ENCODE measurements around the gene MUC3A. TPM values are rescaled to one million over a fixed set of nuclear protein-coding genes. Genes with fewer than 3 reads are reported as not detected.

Gene MUC3A
- polyA plus RNA-seq, 3 donors = 0.58 to 2.5 (median 1.1) TPM

DNA sequence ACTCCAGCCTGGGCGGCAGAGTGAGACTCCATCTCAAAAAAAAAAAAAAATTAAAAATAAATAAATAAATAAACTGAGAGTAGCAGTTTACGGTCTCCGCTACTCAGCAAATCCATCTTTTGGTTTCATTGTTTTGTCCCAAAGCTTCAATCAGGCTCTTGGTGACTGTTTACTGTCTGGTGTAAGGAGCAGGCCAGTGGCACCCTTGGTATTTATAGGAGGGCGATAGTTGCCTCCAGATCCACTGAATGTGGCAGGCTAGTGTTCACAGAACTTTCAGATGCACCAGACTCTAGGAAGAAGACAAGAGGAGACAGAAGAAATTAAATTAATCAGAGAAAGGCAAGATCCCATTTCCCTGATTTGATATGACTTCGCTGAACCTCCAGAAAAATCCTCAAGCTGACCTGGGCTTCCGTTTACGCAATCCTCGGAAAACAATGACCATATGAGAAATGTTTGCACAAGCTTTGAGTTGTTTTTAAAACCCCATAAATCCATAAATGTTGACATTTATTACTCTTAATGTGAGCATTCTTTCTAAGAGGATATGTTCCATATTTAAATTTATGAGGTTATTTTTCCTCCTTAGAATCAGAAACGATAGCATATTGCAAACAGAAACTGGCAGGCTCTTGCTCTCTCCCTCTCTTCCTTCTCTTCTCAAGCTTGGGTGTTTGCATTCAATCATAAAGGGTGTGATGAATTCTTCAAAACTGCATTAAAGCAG is 7.1 kb upstream of the MUC3A start:
- WGBS, 3 donors = 57 to 64% (median 58%) methylated on average over 9 of the region's 9 CpGs
- H3K27ac ChIP-seq (ENCODE audit: low read depth, low read length) = no peak overlapping the region

DNA sequence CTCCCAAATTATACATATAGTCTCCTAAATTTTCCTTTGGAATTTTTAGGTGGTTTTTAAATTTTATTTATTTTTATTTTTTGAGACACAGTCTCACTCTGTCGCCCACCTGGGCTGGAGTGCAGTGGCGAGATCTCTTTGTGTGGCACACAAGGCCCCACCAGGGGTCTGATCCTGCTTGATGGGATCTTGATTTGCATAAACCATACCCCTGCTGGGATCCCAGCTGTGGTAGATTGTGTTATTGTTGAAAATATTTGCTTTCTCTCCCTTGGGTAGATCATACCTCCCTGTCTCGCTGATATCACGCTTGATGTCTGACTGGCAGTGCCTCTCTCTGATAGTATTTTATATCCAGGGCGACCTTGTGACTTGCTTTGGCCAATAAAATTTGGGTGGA is 5.6 kb upstream of the MUC3A start:
- WGBS, 3 donors = 68 to 91% (median 86%) methylated on average over 5 of the region's 5 CpGs
- H3K27ac ChIP-seq (ENCODE audit: low read depth, low read length) = no peak overlapping the region

DNA sequence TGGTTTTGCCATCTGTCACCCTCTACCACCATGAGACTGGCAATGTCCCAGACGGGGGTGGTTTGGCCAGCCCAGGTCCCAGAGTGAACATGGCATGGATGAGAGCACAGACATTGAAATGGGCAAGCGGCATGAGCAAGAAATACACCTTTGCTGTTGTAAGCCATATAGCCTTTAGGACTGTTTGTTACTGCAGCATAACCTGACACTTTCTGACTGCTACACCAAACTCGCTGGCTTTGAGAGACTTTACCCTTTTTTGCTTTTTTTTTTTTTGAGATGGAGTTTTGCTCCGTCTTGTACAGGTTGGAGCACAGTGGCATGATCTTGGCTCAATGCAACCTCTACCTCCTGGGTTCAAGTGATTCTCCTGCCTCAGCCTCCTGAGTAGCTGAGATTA is 5.2 kb upstream of the MUC3A start:
- 81 to 88% (median 81%) methylated on average over 4 of the region's 4 CpGs for WGBS, 3 donors
- H3K27ac ChIP-seq (ENCODE audit: low read depth, low read length) = no peak overlapping the region

DNA sequence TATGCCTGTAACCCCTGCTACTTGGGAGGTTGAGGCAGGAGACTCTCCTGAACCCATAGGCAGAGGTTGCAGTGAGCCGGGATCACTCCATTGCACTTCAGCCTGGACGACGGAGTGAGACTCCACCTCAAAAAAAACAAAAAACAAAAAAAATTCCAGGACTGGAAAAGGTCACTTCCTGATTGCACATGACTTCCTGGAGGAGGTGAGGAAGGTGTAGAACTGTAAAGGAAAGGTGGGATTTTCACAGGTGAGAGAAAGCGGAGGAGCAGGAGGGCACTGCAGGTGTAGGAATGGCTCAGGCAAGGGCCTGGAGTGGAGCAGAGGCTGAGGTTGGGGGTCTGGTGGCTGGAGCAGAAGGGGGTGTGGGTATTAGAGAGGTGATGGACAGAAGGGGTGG is 3.2 kb upstream of the MUC3A start:
- WGBS, 3 donors = 81 to 87% (median 85%) methylated on average over 4 of the region's 4 CpGs
- H3K27ac ChIP-seq (ENCODE audit: low read depth, low read length) = no peak overlapping the region

DNA sequence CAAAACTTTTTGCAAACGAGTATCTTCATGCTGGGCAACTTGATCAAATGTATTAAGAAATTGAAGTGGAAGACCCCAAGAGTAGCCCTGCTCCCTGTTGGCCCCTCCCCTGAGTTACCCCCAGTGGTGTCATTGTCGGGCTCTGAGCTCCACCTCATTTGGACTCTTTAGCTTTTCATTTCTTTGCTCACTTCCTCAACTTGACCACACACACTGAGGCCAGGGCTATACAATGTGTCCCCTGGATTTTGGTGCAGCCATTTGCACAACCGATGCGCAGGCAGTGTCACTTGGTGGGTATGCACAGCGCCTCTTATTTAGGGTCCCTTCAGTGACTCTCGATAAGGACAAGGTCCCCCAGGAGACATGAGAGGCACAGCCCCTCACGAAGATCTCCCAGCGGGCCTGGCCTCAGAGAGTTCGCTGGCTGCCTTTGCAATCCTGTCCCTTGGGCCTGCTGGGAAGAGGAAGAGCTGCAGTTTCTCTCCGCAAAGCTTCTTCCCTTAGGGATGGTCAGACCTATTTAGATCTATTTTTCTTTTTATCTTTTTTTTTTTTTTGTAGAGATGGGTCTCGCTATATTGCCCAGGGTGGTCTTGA is 2.5 kb upstream of the MUC3A start:
- no peak overlapping the region for H3K27ac ChIP-seq (ENCODE audit: low read depth, low read length)
- WGBS, 3 donors = 79 to 85% (median 79%) methylated on average over 11 of the region's 11 CpGs

DNA sequence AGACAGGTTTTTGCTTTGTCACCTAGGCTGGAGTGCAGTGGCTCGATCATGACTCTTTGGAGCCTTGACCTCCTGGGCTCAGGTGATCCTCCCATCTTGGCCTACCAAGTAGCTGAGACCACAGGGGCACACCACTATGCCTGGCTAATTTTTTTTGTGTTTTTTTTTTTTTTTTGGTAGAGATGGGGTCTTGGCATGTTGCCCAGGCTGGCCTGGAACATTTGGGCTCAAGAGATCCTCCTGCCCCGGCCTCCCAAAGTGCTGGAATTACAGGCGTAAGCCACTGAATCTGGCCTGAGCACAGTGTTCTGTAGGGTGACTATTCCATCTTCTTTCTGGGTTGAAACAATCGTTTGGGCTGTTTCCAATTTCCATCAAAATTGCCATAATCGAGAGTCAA is 1.5 kb upstream of the MUC3A start:
- no peak overlapping the region for H3K27ac ChIP-seq (ENCODE audit: low read depth, low read length)
- 81 to 91% (median 87%) methylated on average over 5 of the region's 5 CpGs for WGBS, 3 donors

DNA sequence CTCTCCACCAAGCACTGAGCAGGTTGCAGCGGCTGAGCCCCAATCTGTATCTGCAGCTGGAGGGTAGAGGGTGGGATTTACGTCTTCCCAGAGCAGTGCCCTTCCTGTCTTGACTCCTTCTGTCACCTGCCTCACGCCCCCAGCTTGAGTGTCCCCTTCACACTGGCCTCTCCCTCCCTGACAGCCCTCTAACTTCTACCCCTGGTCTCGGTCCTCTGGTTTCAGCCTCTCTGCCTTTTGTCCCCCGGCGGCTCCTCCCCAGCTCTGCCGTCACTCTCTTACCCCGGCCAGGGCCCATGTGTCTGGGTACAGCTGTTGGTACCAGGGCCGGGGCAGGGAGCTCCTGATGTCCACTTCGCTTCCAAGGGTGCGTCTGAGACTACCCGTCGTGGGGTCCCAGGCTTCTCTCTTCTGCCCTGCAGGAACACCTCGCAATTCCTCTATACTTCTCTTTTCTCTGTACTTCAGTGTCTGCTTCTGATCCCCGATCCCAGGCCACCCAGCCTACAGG is 654 bp downstream of the MUC3A start:
- 40 to 50% (median 40%) methylated on average over 15 of the region's 15 CpGs for WGBS, 3 donors
- H3K27ac ChIP-seq (ENCODE audit: low read depth, low read length) = no peak overlapping the region

DNA sequence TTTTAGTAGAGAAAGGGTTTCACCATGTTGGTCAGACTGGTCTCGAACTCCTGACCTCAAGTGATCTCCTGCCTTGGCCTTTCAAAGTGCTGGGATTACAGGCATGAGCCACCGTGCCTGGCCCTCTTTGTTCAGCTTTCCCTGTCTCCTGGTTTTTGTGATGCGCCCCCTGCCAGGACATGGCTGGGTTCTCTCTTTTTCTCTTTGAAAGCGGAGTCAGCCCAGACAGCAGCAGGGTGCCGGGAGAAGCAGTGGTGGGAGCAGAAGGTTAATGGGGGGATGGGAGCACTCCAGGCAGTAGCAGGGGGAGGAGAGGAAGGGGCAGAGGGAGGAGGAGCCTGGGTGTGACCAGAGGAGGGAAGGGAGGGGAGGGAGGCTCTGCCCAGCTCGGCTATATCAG is 1.8 kb downstream of the MUC3A start:
- 26 to 34% (median 28%) methylated on average over 6 of the region's 6 CpGs for WGBS, 3 donors
- H3K27ac ChIP-seq (ENCODE audit: low read depth, low read length) = no peak overlapping the region

DNA sequence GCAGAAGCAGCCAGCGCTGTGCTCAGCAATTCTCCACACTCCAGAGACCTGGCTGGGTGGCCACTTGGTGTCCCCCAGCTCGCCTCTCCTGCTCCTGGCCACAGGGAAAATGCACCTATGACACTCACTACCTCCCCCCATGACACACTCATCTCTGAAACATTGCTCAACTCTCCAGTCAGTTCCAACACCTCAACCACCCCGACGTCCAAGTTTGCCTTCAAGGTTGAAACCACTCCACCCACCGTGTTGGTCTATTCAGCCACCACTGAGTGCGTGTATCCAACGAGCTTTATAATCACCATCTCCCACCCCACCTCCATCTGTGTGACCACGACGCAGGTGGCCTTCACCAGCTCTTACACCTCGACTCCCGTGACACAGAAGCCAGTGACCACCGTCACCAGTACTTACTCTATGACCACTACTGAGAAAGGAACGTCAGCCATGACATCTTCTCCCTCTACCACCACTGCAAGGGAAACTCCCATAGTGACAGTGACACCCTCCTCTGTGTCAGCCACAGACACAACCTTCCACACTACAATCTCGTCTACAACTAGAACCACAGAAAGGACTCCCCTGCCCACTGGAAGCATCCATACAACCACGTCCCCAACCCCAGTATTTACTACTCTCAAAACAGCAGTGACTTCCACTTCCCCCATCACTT is 2.7 kb downstream of the MUC3A start:
- WGBS, 3 donors = 63 to 69% (median 63%) methylated on average over 15 of the region's 15 CpGs
- H3K27ac ChIP-seq (ENCODE audit: low read depth, low read length) = no peak overlapping the region

DNA sequence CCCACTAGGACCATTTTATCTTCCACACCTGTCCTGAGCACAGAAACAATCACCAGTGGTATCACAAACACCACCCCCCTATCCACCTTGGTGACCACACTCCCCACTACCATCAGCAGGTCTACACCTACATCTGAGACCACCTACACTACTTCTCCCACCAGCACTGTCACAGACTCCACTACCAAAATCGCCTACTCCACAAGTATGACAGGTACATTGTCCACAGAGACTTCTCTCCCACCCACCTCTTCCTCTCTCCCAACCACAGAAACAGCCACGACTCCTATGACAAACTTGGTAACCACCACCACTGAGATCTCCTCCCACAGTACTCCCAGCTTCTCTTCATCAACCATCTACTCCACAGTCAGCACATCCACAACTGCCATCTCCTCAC is 3.3 kb downstream of the MUC3A start:
- no peak overlapping the region for H3K27ac ChIP-seq (ENCODE audit: low read depth, low read length)
- WGBS, 3 donors = 51 to 58% (median 54%) methylated on average over 2 of the region's 2 CpGs

DNA sequence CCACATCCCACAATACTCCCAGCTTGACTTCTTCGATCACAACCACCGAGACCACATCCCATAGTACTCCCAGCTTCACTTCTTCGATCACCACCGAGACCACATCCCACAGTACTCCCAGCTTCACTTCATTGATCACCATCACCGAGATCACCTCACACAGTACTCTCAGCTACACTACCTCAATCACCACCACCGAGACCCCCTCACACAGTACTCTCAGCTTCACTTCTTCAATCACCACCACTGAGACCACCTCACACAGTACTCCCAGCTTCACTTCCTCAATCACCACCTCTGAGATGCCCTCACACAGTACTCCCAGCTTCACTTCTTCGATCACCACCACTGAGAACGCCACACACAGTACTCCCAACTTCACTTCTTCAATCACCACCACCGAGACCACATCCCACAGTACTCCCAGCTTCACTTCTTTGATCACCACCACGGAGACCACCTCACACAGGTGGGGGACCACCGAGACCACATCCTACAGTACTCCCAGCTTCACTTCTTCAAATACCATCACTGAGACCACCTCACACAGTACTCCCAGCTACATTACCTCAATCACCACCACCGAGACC is 8.6 kb downstream of the MUC3A start:
- 61 to 67% (median 67%) methylated on average over 11 to 12 of the region's 12 CpGs for WGBS, 3 donors
- H3K27ac ChIP-seq (ENCODE audit: low read depth, low read length) = no peak overlapping the region

DNA sequence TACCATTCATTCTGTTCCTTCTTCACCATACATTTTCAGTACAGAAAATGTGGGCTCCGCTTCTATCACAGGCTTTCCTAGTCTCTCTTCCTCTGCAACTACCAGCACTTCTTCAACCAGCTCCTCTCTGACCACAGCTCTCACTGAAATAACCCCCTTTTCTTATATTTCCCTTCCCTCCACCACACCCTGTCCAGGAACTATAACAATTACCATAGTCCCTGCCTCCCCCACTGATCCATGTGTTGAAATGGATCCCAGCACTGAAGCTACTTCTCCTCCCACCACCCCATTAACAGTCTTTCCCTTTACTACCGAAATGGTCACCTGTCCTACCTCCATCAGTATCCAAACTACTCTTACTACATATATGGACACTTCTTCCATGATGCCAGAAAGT is 10.6 kb downstream of the MUC3A start:
- WGBS, 3 donors = 61 to 73% (median 64%) methylated on average over 2 of the region's 2 CpGs
- H3K27ac ChIP-seq (ENCODE audit: low read depth, low read length) = no peak overlapping the region

DNA sequence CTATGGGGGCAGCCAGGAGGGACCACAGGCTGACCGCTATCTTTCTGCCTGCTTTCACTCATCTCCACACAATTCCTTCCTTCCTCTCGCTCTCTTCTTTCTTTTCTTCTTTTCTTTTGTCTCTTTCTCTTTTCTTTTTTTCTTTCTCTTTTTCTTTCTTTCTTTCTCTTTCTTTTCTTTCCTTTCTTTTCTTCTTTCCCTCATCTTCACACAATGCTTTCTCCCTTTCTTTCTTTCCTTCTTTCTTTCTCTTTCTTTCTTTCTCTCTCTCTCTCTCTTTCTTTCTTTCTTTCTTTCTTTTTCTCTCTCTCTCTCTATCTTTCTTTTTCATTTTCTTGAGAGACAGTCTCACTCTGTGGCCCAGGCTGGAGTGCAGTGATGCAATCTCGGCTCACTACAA is 13.2 kb downstream of the MUC3A start:
- 77 to 82% (median 82%) methylated on average over 3 of the region's 3 CpGs for WGBS, 3 donors
- H3K27ac ChIP-seq (ENCODE audit: low read depth, low read length) = no peak overlapping the region

DNA sequence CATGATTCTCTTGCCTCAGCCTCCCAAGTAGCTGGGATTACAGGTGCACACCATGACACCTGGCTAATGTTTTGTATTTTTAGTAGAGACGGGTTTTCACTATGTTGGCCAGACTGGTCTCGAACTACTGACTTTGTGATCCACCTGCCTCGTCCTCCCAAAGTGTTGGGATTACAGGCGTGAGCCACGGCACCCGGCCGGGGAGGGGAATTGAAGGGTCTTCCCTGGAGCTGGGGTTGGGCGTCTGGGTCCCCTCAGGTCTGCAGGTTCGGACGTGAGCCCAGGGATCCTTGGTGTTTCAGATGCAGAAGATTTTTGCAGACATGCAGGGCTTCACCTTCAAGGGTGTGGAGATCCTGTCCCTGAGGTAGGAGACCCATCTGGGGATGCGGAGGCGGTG is 14.1 kb downstream of the MUC3A start:
- H3K27ac ChIP-seq (ENCODE audit: low read depth, low read length) = no peak overlapping the region
- WGBS, 3 donors = 71 to 76% (median 75%) methylated on average over 12 of the region's 12 CpGs

DNA sequence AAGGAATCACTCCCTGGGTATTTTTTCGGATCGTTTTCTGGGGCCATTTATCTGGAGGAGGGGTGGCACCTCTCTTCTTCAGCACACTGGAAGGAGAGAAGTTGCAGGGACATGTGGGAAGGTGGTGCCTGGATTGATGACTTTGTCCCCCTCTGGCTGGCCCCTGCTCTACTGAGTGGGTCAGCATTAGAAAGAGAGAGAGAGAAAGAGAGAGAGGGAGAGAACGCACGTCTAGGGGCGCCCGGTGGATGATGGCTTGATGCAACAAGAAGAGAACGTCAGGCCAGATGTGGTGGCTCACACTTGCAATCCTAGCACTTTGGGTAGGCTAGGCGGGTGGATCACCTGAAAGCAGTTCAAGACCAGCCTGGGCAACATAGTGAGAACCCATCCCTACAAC is 14.5 kb downstream of the MUC3A start:
- WGBS, 3 donors = 71 to 80% (median 76%) methylated on average over 8 of the region's 8 CpGs
- H3K27ac ChIP-seq (ENCODE audit: low read depth, low read length) = no peak overlapping the region

DNA sequence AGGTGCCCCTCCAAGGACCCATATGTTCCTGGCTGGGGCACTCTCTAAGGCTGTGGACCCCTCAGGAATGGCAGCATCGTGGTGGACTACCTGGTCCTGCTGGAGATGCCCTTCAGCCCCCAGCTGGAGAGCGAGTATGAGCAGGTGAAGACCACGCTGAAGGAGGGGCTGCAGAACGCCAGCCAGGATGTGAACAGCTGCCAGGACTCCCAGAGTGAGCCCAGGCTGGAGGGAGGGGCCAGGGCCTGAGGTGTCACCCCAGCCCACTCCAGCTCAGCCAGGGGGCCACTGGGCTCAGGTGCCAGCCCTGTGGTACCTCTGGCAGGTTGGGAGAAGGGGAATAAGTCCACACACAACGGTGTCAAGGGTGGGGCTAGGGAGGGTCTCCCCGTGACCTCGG is 15.3 kb downstream of the MUC3A start:
- 28 to 49% (median 47%) methylated on average over 7 of the region's 7 CpGs for WGBS, 3 donors
- no peak overlapping the region for H3K27ac ChIP-seq (ENCODE audit: low read depth, low read length)

DNA sequence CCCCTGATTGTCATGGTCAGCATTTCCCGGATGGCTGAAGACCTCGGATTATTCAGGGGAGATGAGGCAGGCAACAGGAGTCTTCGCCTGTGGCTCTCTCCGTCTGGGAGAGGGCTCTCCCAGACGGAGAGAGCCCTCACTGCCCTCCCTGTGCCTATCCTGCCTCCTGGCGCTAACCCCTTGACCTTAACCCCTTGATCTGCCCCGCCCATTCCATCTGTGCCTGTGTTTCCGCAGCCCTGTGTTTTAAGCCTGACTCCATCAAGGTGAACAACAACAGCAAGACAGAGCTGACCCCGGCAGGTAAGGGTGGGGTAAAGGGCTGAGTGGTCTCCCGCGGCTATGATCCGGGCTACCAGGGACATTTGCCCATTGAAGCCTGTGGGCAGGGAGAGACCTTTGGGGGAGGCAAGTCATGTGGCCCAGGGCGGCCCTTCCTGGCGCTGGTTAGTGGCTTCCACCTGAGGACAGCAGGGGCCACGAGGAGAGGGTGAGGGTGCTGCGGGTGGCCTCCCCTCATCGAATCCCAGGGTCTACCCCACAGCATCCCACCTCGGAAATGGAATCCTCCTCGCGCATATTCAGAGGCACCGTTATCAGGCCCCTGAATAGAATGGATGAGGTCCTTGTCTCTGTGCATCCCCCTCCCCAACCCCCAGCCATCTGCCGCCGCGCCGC is 15.8 kb downstream of the MUC3A start:
- 14 to 21% (median 21%) methylated on average over 25 of the region's 25 CpGs for WGBS, 3 donors
- H3K27ac ChIP-seq (ENCODE audit: low read depth, low read length) = no peak overlapping the region

DNA sequence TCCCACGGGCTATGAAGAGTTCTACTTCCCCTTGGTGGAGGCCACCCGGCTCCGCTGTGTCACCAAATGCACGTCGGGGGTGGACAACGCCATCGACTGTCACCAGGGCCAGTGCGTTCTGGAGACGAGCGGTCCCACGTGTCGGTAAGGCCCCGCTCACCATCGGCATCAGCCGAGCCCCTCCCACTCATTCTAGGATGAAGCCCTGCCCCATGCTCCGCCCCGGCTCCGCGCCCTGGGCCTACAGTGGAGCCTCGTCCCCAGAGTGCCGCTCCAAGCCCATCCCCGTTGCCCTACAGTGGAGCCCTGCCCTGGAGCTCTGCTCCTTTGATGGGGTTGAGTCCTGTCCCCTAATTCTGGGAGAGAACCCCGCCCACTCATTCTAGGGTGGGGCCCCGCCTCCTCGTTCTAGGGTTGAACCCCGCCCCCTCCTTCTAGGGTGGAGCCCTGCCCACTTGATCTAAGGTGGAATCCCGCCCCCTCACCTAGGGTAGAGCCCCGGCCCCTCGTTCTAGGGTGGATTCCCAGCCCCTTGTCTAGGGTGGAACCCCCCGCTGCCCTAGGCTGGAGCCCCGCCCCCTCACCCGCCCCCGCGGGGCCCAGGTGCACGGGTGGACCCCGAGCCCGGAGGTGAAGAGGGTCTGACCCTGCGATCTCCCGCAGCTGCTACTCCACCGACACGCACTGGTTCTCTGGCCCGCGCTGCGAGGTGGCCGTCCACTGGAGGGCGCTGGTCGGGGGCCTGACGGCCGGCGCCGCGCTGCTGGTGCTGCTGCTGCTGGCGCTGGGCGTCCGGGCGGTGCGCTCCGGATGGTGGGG is 16.6 kb downstream of the MUC3A start:
- WGBS, 3 donors = 3 to 5% (median 4%) methylated on average over 58 of the region's 58 CpGs
- H3K27ac ChIP-seq (ENCODE audit: low read depth, low read length) = no peak overlapping the region

Measured in adipose tissue (tissue), 3 donors.